CD4-positive, alpha-beta T cell treated with Interleukin-10 for 1 hour (primary cell): Measurements from ENCODE around the gene CCSER1.
"Not testable (repeated sequence)": the region's sequence is repeated elsewhere in the genome, so short reads cannot be mapped to it uniquely, and the experiment has no call there.

ENCODE experiments used
- DNase-seq: peaks from one replicate; pipeline ENCODE4 v3.0.0-alpha.2; 2020

Gene CCSER1

GRCh38 chr4:90458576-90458975 lies 331.4 kb downstream of the CCSER1 start:
- DNase-seq = no peak

GRCh38 chr4:90474484-90474883 lies 347.3 kb downstream of the CCSER1 start:
- no peak for DNase-seq

- no peak for DNase-seq
Observed at GRCh38 chr4:90476019-90476418, 348.8 kb downstream of the CCSER1 start.

- DNase-seq = no peak
Observed at GRCh38 chr4:90476586-90476985, 349.4 kb downstream of the CCSER1 start.

- not testable (repeated sequence) for DNase-seq
Observed at GRCh38 chr4:90484894-90485293, 357.7 kb downstream of the CCSER1 start.

GRCh38 chr4:90486346-90486745 lies 359.2 kb downstream of the CCSER1 start:
- DNase-seq = no peak

GRCh38 chr4:90495211-90495610 lies 368.0 kb downstream of the CCSER1 start:
- no peak for DNase-seq

GRCh38 chr4:90495936-90496335 lies 368.7 kb downstream of the CCSER1 start:
- no peak for DNase-seq

GRCh38 chr4:90498175-90498574 lies 371.0 kb downstream of the CCSER1 start:
- no peak for DNase-seq

GRCh38 chr4:90503677-90504076 lies 376.5 kb downstream of the CCSER1 start:
- no peak for DNase-seq

- no peak for DNase-seq
Observed at GRCh38 chr4:90515191-90515590, 388.0 kb downstream of the CCSER1 start.

GRCh38 chr4:90528551-90528950 lies 401.4 kb downstream of the CCSER1 start:
- no peak for DNase-seq

GRCh38 chr4:90536408-90536807 lies 409.2 kb downstream of the CCSER1 start:
- DNase-seq = no peak

GRCh38 chr4:90537491-90537890 lies 410.3 kb downstream of the CCSER1 start:
- DNase-seq = no peak

- DNase-seq = no peak
Observed at GRCh38 chr4:90540536-90540935, 413.3 kb downstream of the CCSER1 start.

GRCh38 chr4:90542216-90542615 lies 415.0 kb downstream of the CCSER1 start:
- DNase-seq = no peak

GRCh38 chr4:90543419-90544170 lies 416.4 kb downstream of the CCSER1 start:
- DNase-seq = no peak

GRCh38 chr4:90544532-90545045 lies 417.4 kb downstream of the CCSER1 start:
- DNase-seq = no peak

- DNase-seq = no peak
Observed at GRCh38 chr4:90545380-90545779, 418.2 kb downstream of the CCSER1 start.

GRCh38 chr4:90546114-90546513 lies 418.9 kb downstream of the CCSER1 start:
- no peak for DNase-seq

GRCh38 chr4:90570615-90571014 lies 443.4 kb downstream of the CCSER1 start:
- DNase-seq = no peak

- DNase-seq = no peak
Observed at GRCh38 chr4:90572996-90573395, 445.8 kb downstream of the CCSER1 start.

- DNase-seq = no peak
Observed at GRCh38 chr4:90575371-90575770, 448.2 kb downstream of the CCSER1 start.

GRCh38 chr4:90580326-90580725 lies 453.1 kb downstream of the CCSER1 start:
- DNase-seq = no peak

GRCh38 chr4:90582087-90582486 lies 454.9 kb downstream of the CCSER1 start:
- DNase-seq = no peak
